NAMALWA (cell line): ENCODE measurements around the gene IL24.

Experiments
- DNase-seq: peaks from one replicate; pipeline ENCODE4 v3.0.0-alpha.2; 2015; ENCODE audit warnings: low spot score

The IL24 gene

DNA sequence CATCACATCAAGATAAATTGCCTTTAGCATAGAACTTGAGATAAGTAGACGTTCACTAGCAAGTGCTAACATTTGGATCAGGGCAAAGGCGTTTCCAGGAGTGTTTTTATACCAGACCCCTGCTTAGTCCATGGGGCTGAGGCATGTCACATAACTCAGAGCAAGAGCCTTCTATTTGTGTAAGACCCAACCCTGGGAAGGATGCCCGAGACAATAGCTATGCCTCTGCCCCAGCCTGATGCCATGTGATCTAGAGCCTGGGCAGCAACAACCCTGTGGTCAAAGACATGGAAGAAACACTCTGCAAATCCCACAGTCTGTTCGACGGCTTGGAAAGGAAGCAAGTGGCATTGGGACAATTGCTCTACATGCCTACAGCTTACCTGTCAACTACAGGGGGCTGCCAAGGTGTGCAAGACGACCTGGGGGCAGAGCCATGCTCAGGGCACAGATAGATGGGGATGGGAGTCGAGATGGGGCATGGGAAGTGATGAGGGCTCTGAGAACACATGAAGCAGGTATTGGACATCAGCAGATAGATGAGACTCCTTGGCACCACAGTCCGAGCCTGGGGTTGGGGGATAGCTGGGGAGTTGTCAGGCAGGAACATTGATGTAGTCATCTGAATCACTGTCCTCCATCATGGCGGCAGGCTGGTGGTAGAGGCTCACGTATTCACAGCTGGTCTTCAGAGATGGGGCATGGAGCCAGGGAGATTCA is 7.3 kb downstream of the IL24 start:
- no peak for DNase-seq

DNA sequence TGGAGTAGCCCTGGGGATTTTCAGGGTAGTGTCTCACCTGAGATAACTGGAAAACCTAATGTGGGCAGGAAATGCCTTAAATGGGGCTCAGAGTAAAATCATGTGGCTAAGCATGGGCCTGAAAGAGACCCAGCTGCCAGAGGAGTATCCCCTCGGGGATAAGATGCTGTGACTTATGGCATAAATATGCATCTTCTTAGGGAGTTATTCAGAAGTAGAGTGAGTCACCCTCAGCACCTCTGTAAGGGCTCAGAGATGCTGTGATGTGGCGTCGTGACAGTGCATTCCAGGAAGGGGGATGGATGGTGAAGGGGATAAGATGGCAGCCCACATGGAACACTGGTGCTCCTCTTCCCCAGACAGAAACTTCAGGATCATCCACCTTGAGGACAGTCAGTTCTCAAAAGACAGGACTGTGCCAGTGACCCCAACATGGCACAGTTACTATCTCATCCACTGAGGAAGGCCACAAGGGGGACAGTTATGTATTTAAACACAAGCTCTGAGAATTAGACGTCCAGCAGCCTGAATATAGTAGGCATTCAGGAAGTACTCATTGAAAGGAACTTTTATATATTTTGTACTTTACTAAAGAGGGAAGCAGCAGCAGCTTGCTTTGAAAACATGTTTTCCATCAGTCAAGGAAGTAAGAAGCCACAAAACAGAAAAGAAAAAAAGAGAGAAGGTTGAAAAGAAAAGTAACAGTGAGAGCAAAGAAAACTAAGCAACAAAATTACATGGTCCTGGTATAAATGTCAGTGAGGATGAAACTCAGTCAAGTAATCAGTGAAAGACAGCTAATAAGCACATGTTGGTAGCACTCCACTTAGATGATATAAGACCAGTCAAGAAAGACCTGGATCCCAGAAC is 8.3 kb downstream of the IL24 start:
- peak; percentile 65 for DNase-seq

DNA sequence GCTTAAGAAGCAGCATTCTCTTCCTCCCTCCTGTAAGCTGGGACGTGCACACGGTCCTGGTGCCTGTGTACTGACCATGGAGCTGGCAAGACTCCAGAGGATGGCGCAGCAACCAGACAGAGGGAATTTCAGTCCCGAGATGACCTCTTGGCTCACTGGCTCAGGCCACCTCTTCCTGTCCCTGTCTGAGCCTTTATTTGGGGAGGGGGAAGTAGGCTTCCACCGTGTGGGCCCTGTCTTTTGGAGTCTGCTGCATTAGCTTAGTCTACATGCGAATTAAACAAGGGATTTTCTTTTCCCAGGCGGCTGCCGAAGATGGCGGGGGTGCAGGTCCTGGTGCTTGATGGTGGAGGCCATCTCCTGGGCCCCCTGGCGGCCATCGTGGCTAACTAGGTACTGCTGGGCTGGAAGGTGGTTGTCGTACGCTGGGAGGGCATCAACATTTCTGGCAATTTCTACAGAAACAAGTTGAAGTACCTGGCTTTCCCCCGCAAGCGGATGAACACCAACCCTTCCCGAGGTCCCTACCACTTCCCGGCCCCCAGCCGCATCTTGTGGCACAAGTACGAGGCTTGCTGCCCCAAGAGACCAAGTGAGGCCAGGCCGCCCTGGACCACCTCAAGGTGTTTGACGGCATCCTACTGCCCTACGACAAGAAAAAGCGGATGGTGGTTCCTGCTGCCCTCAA is 10.2 kb downstream of the IL24 start:
- DNase-seq, result no peak

DNA sequence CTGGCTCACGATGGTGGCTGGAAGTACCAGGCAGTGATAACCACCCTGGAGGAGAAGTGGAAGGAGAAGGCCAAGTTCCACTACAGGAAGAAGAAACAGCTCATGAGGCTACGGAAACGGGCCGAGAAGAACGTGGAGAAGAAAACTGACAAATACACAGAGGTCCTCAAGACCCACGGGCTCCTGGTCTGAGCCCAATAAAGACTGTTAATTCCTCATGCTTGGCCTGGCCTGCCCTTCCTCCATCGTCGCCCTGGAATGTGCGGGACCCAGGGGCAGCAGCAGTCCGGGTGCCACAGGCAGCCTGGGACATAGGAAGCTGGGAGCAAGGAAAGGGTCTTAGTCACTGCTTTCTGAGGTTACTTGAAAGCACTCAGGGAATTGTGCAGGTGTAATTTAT is 10.8 kb downstream of the IL24 start:
- no peak for DNase-seq

GRCh38 chr1:206909161-206909882 is 12.1 kb downstream of the IL24 start:
- no peak for DNase-seq

GRCh38 chr1:206909883-206910318 is 12.7 kb downstream of the IL24 start:
- no peak for DNase-seq

- DNase-seq, result peak; percentile 72
These were observed 13.9 kb downstream of the IL24 start for GRCh38 chr1:206911064-206911663.

DNA sequence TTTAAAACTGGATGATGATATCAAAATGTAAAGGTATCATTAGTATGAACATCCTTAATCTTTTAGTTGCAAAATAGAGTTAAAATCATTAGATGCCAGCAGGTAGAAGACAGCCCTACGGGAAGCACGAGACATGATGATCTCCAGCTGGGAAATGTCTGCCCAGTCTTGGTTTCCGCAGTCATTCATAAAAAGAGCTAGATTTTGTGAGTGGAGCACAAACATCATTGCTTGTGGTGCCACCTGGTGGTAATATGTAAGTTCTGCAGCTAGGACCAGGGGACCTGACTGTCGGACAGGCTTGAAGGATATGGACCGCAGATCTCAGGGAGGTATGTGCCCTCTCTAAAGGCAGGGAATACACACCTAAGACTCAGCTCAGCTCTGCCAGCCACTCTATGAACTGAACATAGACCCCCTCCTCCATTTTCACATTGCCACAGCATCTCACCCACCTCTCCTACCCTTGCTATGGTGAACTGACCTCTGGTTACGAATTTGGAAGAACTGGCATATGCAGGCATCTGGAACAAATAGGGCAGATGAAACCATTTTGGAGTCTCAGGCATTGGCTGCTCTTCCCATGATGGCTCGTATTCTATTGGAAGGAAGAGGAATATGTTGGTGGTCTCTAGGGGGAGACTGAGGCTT is 15.3 kb downstream of the IL24 start:
- DNase-seq, result peak; percentile 88

DNA sequence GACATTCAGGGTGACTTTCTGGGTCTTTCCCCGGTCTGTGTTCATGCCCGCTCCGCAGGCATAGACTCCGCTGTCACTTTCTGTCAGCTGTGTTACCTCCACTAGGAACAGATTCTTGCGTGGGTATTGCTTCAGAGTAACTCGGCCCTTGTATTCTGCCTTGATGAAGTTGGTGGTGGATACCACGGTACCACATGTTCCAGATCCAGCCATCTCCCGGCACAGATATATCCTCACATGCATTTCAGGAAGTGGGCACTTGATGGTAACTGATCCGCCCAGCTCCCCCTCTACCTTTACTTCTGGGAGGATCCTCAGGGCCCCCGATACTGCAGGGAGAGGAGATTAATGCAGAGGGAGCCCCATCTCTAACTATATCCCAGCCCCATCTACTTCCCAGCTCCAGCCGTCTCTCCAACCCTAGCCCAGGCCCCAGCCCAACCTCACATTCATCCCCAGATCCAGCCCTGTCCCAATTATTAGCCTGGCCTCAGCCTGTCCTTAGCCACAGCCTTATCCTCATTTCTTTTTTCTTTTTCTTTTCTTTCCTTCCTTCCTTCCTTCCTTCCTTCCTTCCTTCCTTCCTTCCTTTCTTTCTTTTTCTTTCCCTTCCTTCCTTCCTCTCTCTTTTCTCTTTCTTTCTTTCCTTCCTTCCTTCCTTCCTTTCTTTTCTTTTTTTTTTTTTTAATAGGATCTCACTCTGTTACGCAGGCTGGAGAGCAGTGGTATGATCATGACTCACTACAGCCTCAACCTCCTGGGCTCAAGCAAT is 16.7 kb downstream of the IL24 start:
- DNase-seq, result no peak

DNA sequence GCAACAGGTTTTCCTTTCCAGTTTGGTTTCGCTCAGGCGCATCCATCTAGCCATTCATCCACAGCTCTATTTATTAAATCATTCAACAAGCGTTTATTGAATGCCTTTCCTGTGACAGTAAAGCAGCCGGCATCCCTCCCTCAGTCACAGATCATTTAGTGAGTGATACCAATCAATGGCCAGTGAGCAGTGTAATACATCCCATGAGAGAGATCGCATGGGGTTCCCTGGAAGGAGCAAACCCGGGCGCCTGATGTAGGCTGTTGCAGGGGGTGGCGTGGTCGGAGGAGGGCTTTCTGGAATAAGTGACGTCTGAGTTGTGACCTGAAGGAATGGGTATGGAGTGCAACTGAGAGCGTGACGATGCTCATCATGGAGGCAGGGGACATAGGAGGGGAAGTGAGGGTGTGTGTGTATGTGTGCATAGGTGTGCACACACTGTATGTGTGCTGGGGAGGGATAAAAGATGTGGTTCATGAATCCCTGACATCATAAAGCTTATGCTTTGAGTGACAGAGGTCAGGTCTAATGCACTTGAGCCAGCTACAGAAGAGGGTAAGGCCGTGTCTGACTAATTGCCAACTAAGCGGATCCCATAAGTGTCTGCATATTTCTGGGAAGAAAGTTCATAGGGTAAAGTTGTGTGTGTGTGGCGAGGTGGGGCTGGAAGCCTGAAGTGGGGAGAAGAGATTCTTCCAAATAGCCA is 17.9 kb downstream of the IL24 start:
- no peak for DNase-seq

- DNase-seq, result no peak
These were observed 18.9 kb downstream of the IL24 start for GRCh38 chr1:206916000-206916709.

DNA sequence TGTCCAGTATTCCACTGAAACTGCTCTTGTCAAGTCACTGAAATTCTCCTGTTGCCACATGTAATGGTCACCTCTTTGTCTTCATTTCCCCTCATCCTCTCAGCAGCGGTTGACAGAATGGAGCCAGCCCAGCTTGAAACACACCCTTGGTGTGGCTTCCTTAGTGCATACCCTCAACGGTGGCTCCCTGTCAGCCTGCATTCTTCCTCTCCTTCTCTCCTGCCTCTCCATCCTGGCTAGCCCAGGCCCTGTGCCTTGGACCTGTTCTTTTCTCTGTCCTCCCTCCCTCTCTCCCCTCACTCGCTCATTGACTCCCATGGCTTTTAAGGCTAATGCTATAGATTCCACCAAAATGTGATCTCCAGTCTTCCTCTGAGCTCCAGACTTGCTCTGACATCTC is 20.8 kb downstream of the IL24 start:
- DNase-seq, result no peak

DNA sequence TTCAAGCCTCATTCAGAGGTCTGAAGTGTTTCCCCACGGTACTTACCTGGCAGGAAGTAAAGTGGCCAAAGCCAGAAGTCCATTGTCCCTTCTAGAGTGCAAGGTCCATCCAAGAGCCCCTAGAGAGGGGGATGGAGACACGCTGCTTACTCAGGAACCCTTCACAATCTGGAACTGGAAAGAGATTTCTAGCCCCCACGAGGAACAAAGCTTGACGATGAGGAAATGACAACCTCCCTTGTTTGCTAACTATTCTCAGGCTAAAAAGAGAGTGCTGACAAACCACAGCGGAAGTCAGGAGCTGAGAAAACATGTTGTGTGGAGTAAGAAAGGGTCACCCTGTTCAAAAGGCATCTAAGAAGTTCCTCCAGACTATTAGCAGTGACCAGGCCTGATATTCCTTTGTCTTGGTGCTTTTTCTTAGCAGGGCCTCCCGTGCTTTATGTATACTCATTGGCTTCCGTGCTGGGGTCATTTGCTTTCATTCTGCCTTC is 24.6 kb downstream of the IL24 start, which contains the start of gene FCMR:
FCMR (minus strand) TSS at position 170 of the 494 bp plus-strand sequence; CDS start at position 83, 87 bp downstream.
- peak; percentile 77 for DNase-seq

DNA sequence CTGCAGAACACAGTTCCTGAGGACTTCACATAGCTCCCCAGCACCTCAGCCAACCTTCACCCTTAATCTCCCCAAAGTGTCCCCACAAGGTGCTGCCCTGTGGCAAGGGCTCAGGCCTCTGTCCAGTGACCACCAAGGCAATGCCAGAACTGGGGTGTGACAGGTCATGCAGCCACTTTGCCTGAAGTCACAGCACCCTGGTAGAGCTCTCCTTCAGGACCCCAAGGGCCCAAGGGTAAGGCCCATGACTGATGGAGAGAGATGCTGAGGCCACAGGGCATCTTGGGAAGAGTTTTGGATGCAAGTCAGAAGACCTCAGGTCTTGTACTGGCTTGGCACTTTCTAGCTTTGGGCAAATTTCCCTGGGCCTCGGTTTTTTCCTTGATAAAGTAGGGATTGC is 25.3 kb downstream of the IL24 start:
- no peak for DNase-seq

GRCh38 chr1:206923009-206923960 is 26.0 kb downstream of the IL24 start:
- peak; percentile 88 for DNase-seq

- peak; percentile 22 for DNase-seq
These were observed 26.8 kb downstream of the IL24 start for GRCh38 chr1:206923961-206924557.

DNA sequence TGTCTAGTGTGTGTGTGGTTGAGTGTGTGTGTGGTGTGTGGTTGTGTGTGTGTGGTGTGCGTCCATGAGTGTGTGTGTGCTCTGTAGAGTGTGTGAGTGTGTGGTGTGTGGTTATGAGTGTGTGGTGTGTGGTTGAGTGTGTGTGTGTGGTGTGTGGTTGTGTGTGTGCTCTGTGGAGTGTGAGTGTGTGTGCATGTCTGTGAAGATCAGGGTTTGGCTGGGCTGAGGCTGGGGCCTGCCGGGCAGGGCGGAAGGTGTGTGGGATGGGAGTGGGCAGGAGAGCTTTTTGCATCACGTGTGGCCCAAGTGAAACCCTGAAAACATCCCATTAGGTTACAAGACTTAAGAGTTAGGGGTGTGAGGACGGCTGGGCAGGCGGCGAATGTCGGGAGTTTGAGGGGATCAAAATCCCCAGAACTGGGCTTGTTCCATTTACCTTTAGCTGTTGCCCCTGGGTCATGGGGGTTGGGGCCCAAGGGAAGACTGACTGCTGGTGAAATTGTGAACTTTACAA is 27.4 kb downstream of the IL24 start:
- DNase-seq, result no peak
